HepG2 (cell line): ENCODE measurements around the gene BCL2L1. TPM values are rescaled to one million over a fixed set of nuclear protein-coding genes. Genes with fewer than 3 reads are reported as not detected.
A peak's percentile ranks its signal among the peaks of the same experiment; 100 is the strongest.

Source experiments
- CCDC6 ChIP-seq: sonication (generic); formaldehyde crosslinking; IDR thresholded peaks from 2 replicates; pipeline ENCODE4 v1.8.1; 2022; ENCODE audit warnings: mild to moderate bottlenecking, missing genetic modification reagents, moderate library complexity
- FOXJ3 ChIP-seq: sonication (generic); formaldehyde crosslinking; IDR thresholded peaks from 2 replicates; pipeline ENCODE4 v1.4.0; 2020; ENCODE audit warnings: missing genetic modification reagents, mild to moderate bottlenecking, borderline replicate concordance
- FOXO1 ChIP-seq: sonication (generic); formaldehyde crosslinking; IDR thresholded peaks from 2 replicates; pipeline ENCODE4 v1.4.0; 2020; ENCODE audit warnings: missing genetic modification reagents
- HIVEP1 ChIP-seq: sonication (generic); formaldehyde crosslinking; IDR thresholded peaks from 2 replicates; pipeline ENCODE4 v1.4.0; 2020; ENCODE audit warnings: mild to moderate bottlenecking, missing genetic modification reagents
- HNRNPUL1 ChIP-seq: fragments of 200-400 bp; formaldehyde crosslinking; IDR thresholded peaks from 2 replicates; pipeline ENCODE4 v1.6.1; 2017; ENCODE audit warnings: low read depth, mild to moderate bottlenecking, low read length, moderate library complexity
- KDM4B ChIP-seq: sonication (generic); formaldehyde crosslinking; IDR thresholded peaks from 2 replicates; pipeline ENCODE4 v1.4.0; 2020; ENCODE audit warnings: missing genetic modification reagents
- RFX1 ChIP-seq: fragments of 450-650 bp; IDR thresholded peaks from 2 replicates; pipeline ENCODE4 v1.6.1; 2017
- SALL2 ChIP-seq: sonication (generic); formaldehyde crosslinking; IDR thresholded peaks from 2 replicates; pipeline ENCODE4 v1.8.1; 2023; ENCODE audit warnings: mild to moderate bottlenecking, missing genetic modification reagents, inconsistent platforms
- SMAD1 ChIP-seq: sonication (generic); formaldehyde crosslinking; IDR thresholded peaks from 2 replicates; pipeline ENCODE4 v1.4.0; 2020; ENCODE audit warnings: missing genetic modification reagents, low read depth, mild to moderate bottlenecking, borderline replicate concordance
- SMAD3 ChIP-seq: sonication (generic); formaldehyde crosslinking; IDR thresholded peaks from 2 replicates; pipeline ENCODE4 v1.4.0; 2020; ENCODE audit warnings: missing genetic modification reagents
- XBP1 ChIP-seq: sonication (generic); formaldehyde crosslinking; IDR thresholded peaks from 2 replicates; pipeline ENCODE4 v1.5.0; 2020; ENCODE audit warnings: missing genetic modification reagents
- ZBTB21 ChIP-seq: sonication (generic); formaldehyde crosslinking; IDR thresholded peaks from 2 replicates; pipeline ENCODE4 v1.4.0; 2020; ENCODE audit warnings: missing genetic modification reagents
- ZNF256 ChIP-seq: sonication (generic); formaldehyde crosslinking; conservative IDR thresholded peaks from 2 replicates; pipeline ENCODE4 v1.4.0; 2020; ENCODE audit warnings: missing genetic modification reagents
- ZNF547 ChIP-seq: sonication (generic); formaldehyde crosslinking; IDR thresholded peaks from 2 replicates; pipeline ENCODE4 v1.5.1; 2020; ENCODE audit warnings: mild to moderate bottlenecking, missing genetic modification reagents
- ZNF790 ChIP-seq: sonication (generic); formaldehyde crosslinking; IDR thresholded peaks from 2 replicates; pipeline ENCODE4 v1.8.0; 2022; ENCODE audit warnings: missing genetic modification reagents, mild to moderate bottlenecking, borderline replicate concordance
- ZNF792 ChIP-seq: IDR thresholded peaks from 2 replicates; pipeline ENCODE4 v1.6.1; 2016
- polyA plus RNA-seq, 8 experiments: library from polyadenylated mRNA; depleted of rRNA in 3 of 8; stranded (reverse) in 7 of 8; unstranded in 1 of 8; fragments of >200 nt; fragmentation: Illumina TruSeq in 4 of 8; extraction: Trizol in 4 of 8; gene quantifications; 2 replicates each; pipeline versions ENCODE4 v1.2.1 to v1.2.3, GENCODE V29; 2011 to 2016; ENCODE audit warnings: low read depth in 4 of 8, missing spikeins in 1 of 8, mixed read lengths in 1 of 8; ENCODE audit not compliant: insufficient read depth in 1 of 8
- total RNA-seq, 5 experiments: library from RNA; depleted of rRNA; stranded (reverse); fragments of >200 nt; fragmentation: Illumina TruSeq; extraction: Trizol; gene quantifications; 2 replicates each; pipeline ENCODE4 v1.2.3, GENCODE V29; 2016; ENCODE audit warnings: low read depth in 1 of 5
- TF ChIP-seq, protein P1 (sequence below), 2 experiments: sonication (generic) in 1 of 2; formaldehyde crosslinking in 1 of 2; IDR thresholded peaks; 2 replicates each; pipeline versions ENCODE4 v1.4.0 to v1.6.1; 2018 to 2020; ENCODE audit warnings: missing genetic modification reagents in 2 of 2, borderline replicate concordance in 1 of 2, low read depth in 1 of 2, mild to moderate bottlenecking in 1 of 2, missing biosample characterization in 1 of 2
- TF ChIP-seq, protein P2 (sequence below): sonication (generic); formaldehyde crosslinking; IDR thresholded peaks from 2 replicates; pipeline ENCODE4 v1.5.0; 2020; ENCODE audit warnings: missing genetic modification reagents
- TF ChIP-seq, protein P3 (sequence below): sonication (generic); formaldehyde crosslinking; IDR thresholded peaks from 2 replicates; pipeline ENCODE4 v1.4.0; 2020; ENCODE audit warnings: missing genetic modification reagents

BCL2L1 gene
- total and polyA plus RNA-seq, 2 of the 13 experiments (the other 11 are each of a cell fraction or from before 2014, with no cell fraction given) = 164 to 258 TPM

DNA sequence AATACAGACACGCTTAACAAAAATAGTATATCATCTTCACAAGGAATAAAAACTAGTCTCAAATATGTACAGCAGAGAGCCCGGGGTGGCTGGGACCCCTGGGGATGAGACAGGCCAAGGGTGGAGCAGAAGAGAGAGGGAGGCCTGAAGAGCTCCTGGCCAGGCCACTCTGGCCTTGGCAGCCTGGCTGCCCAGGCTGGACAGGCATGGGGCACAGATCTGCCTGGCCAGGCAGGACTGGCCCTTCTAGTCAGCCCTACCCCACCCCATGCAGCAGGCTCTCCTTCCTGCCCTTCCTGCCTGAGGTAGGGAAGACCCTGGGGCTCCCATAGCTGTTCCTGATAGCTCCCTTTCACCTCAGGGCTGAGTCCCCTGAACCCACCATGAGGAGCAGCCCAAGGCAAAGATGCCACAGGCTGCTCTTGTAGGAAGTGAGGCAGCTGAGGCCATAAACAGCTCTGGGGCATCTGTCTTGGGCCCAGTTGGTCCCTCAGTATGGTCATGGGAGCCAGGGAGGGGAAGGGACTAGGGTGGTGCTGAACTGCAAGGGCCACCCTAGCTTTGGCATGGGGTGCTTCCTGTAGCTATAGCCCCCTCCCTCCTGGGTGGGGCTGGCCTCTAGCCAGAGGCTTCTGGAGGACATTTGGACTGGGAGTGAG is 57.8 kb downstream of the BCL2L1 start (continued):
- TF ChIP-seq FOXJ3 (CRISPR knock-in tag) (no peak), HNRNPUL1 (no peak), SALL2 (CRISPR knock-in tag) (no peak), FOXO1 (CRISPR knock-in tag) (no peak), RFX1 (no peak), HIVEP1 (CRISPR knock-in tag) (no peak; the same call in 1 of the 2 replicates), ZBTB21 (0 out of 2 replicates have a peak, but pooled peaks have one; percentile 11), XBP1 (CRISPR knock-in tag) (no peak), CCDC6 (CRISPR knock-in tag) (no peak), ZNF547 (CRISPR knock-in tag) (no peak; the same call in 1 of the 2 replicates), ZNF256 (no peak), ZNF790 (0 out of 2 replicates have a peak, but pooled peaks have one; percentile 4), ZNF792 (CRISPR knock-in tag) (no peak), SMAD3 (CRISPR knock-in tag) (no peak), KDM4B (CRISPR knock-in tag) (no peak), SMAD1 (CRISPR knock-in tag) (peak; percentile 47; the same call in 1 of the 2 replicates)
- TF ChIP-seq, protein P1, sequence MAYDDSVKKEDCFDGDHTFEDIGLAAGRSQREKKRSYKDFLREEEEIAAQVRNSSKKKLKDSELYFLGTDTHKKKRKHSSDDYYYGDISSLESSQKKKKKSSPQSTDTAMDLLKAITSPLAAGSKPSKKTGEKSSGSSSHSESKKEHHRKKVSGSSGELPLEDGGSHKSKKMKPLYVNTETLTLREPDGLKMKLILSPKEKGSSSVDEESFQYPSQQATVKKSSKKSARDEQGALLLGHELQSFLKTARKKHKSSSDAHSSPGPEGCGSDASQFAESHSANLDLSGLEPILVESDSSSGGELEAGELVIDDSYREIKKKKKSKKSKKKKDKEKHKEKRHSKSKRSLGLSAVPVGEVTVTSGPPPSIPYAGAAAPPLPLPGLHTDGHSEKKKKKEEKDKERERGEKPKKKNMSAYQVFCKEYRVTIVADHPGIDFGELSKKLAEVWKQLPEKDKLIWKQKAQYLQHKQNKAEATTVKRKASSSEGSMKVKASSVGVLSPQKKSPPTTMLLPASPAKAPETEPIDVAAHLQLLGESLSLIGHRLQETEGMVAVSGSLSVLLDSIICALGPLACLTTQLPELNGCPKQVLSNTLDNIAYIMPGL (CRISPR knock-in tag; IDR thresholded peaks at IDR 0.05; ENCODE audit: borderline replicate concordance in 1 of 2, low read depth in 1 of 2) = 0 out of 4 replicates have a peak, but pooled peaks of 1 of the 2 experiments have one; percentile 13
- TF ChIP-seq, protein P2, sequence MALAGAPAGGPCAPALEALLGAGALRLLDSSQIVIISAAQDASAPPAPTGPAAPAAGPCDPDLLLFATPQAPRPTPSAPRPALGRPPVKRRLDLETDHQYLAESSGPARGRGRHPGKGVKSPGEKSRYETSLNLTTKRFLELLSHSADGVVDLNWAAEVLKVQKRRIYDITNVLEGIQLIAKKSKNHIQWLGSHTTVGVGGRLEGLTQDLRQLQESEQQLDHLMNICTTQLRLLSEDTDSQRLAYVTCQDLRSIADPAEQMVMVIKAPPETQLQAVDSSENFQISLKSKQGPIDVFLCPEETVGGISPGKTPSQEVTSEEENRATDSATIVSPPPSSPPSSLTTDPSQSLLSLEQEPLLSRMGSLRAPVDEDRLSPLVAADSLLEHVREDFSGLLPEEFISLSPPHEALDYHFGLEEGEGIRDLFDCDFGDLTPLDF (CRISPR knock-in tag) = no peak
- TF ChIP-seq, protein P3, sequence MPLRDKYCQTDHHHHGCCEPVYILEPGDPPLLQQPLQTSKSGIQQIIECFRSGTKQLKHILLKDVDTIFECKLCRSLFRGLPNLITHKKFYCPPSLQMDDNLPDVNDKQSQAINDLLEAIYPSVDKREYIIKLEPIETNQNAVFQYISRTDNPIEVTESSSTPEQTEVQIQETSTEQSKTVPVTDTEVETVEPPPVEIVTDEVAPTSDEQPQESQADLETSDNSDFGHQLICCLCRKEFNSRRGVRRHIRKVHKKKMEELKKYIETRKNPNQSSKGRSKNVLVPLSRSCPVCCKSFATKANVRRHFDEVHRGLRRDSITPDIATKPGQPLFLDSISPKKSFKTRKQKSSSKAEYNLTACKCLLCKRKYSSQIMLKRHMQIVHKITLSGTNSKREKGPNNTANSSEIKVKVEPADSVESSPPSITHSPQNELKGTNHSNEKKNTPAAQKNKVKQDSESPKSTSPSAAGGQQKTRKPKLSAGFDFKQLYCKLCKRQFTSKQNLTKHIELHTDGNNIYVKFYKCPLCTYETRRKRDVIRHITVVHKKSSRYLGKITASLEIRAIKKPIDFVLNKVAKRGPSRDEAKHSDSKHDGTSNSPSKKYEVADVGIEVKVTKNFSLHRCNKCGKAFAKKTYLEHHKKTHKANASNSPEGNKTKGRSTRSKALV = no peak
